GM23338 (cell line): Measurements from ENCODE around the gene UBAC2. TPM values are rescaled to one million over a fixed set of nuclear protein-coding genes. Genes with fewer than 3 reads are reported as not detected.

ENCODE experiments used
- ATAC-seq: fragments of 200-7000 bp; cut with Tn5 transposase; 3 replicates; pipeline ENCODE4 v1.9.1; 2020
- DNase-seq: peaks from one replicate; pipeline ENCODE4 v3.0.0-alpha.2; 2015; ENCODE audit warnings: low spot score
- H2AFZ ChIP-seq: fragments of 200-600 bp; sonication (generic); 2 replicates; pipeline ENCODE4 v1.8.0; 2016; ENCODE audit warnings: antibody characterized with exemption, mild to moderate bottlenecking, moderate library complexity
- H3F3A ChIP-seq: fragments of 200-600 bp; sonication (generic); replicated peaks from 2 replicates; pipeline ENCODE4 v1.8.0; 2017; ENCODE audit warnings: antibody characterized with exemption, mixed run types, low read depth
- H3K27ac ChIP-seq: fragments of 200-600 bp; sonication (generic); 2 replicates; pipeline ENCODE4 v1.6.1; 2016; ENCODE audit warnings: low read depth
- H3K27me3 ChIP-seq: fragments of 200-600 bp; sonication (generic); 2 replicates; pipeline ENCODE4 v1.8.0; 2016; ENCODE audit warnings: mild to moderate bottlenecking, mixed run types, moderate library complexity; ENCODE audit not compliant: insufficient read depth
- H3K36me3 ChIP-seq: fragments of 200-600 bp; sonication (generic); 2 replicates; pipeline ENCODE4 v1.8.0; 2016; ENCODE audit warnings: mild to moderate bottlenecking; ENCODE audit not compliant: insufficient read depth
- H3K4me1 ChIP-seq: fragments of 200-600 bp; sonication (generic); 2 replicates; pipeline ENCODE4 v1.8.0; 2016; ENCODE audit warnings: mild to moderate bottlenecking, moderate library complexity; ENCODE audit not compliant: insufficient read depth
- H3K4me2 ChIP-seq: fragments of 200-600 bp; sonication (generic); 2 replicates; pipeline ENCODE4 v1.7.1; 2017; ENCODE audit warnings: mixed run types
- H3K4me3 ChIP-seq: fragments of 200-600 bp; sonication (generic); 2 replicates; pipeline ENCODE4 v1.6.1; 2016; ENCODE audit warnings: mixed run types
- H3K79me2 ChIP-seq: fragments of 200-600 bp; sonication (generic); replicated peaks from 2 replicates; pipeline ENCODE4 v1.8.0; 2017; ENCODE audit warnings: mild to moderate bottlenecking; ENCODE audit not compliant: insufficient read depth
- H3K9me2 ChIP-seq: fragments of 200-600 bp; sonication (generic); 2 replicates; pipeline ENCODE4 v1.8.0; 2017; ENCODE audit not compliant: insufficient read depth
- H4K20me1 ChIP-seq: fragments of 200-600 bp; sonication (generic); replicated peaks from 2 replicates; pipeline ENCODE4 v1.8.0; 2017; ENCODE audit warnings: mild to moderate bottlenecking; ENCODE audit not compliant: insufficient read depth
- H3K27ac Mint-ChIP-seq: 2 replicates; pipeline ENCODE4 v1.8.0; 2020; ENCODE audit warnings: inconsistent platforms, mild to moderate bottlenecking, moderate library complexity, mixed read lengths
- H3K27me3 Mint-ChIP-seq: 3 replicates; pipeline ENCODE4 v1.8.0; 2022; ENCODE audit warnings: low read depth, mild to moderate bottlenecking, moderate library complexity, mixed read lengths, inconsistent platforms; ENCODE audit not compliant: insufficient read depth, poor library complexity
- H3K36me3 Mint-ChIP-seq: 3 replicates; pipeline ENCODE4 v1.8.0; 2021; ENCODE audit warnings: low read depth, mild to moderate bottlenecking, inconsistent platforms, moderate library complexity, mixed read lengths
- H3K4me1 Mint-ChIP-seq: 3 replicates; pipeline ENCODE4 v1.8.0; 2020; ENCODE audit warnings: mild to moderate bottlenecking, inconsistent platforms, mixed read lengths
- H3K4me3 Mint-ChIP-seq: 3 replicates; pipeline ENCODE4 v1.8.0; 2021; ENCODE audit warnings: moderate library complexity, mild to moderate bottlenecking, inconsistent platforms, mixed read lengths
- H3K9me3 Mint-ChIP-seq: 3 replicates; pipeline ENCODE4 v1.8.0; 2020; ENCODE audit warnings: moderate library complexity, mild to moderate bottlenecking, inconsistent platforms, mixed read lengths
- EZH2 ChIP-seq: fragments of 200-600 bp; sonication (generic); IDR thresholded peaks from one replicate; pipeline ENCODE4 v1.8.0; 2017; ENCODE audit warnings: antibody characterized with exemption, mild to moderate bottlenecking, low read depth; ENCODE audit not compliant: unreplicated experiment
- EZH2phosphoT487 ChIP-seq: fragments of 200-600 bp; sonication (generic); IDR thresholded peaks from one replicate; pipeline ENCODE4 v1.8.1; 2018; ENCODE audit warnings: antibody characterized with exemption; ENCODE audit not compliant: unreplicated experiment
- JUNB ChIP-seq: IDR thresholded peaks from one replicate; pipeline ENCODE4 v1.6.1; 2016; ENCODE audit warnings: antibody characterized with exemption; ENCODE audit not compliant: unreplicated experiment
- POLR2AphosphoS5 ChIP-seq: IDR thresholded peaks from 2 replicates; pipeline ENCODE4 v1.6.1; 2016; ENCODE audit warnings: antibody characterized with exemption, low read depth
- REST ChIP-seq: IDR thresholded peaks from one replicate; pipeline ENCODE4 v1.6.1; 2018; ENCODE audit warnings: antibody characterized with exemption; ENCODE audit not compliant: unreplicated experiment
- ZNF114 ChIP-seq: fragments of 250-450 bp; sonication (Bioruptor Pico); IDR thresholded peaks from 2 replicates; pipeline ENCODE4 v1.5.0; 2020; ENCODE audit warnings: mild to moderate bottlenecking, moderate library complexity
- polyA plus RNA-seq: library from polyadenylated mRNA; unstranded; fragments of >200 nt; fragmentation: Nextera tagmentation; extraction: Ambion mirVana; gene quantifications from 2 replicates; pipeline ENCODE4 v1.2.1, GENCODE V29; 2016
- total RNA-seq: library from RNA; depleted of rRNA; stranded (reverse); fragments of >200 nt; shearing (Covaris generic); gene quantifications from 2 replicates; pipeline ENCODE4 v1.2.3, GENCODE V29; 2014
- TF ChIP-seq, protein P1 (sequence below): fragments of 250-450 bp; sonication (Bioruptor Pico); IDR thresholded peaks from 2 replicates; pipeline ENCODE4 v1.5.0; 2020; ENCODE audit warnings: mild to moderate bottlenecking, moderate library complexity
- TF ChIP-seq, protein P2 (sequence below), 2 experiments: fragments of 200-600 bp in 1 of 2; sonication (generic) in 1 of 2; conservative IDR thresholded peaks; 2 replicates each; pipeline versions ENCODE4 v1.5.1 to v1.6.1; 2016 to 2017; ENCODE audit warnings: antibody characterized with exemption in 2 of 2, low read depth in 2 of 2, mild to moderate bottlenecking in 2 of 2, moderate library complexity in 1 of 2

Gene UBAC2
- total and polyA plus RNA-seq, 2 experiments from 2014 or later = 37.9 to 76.9 TPM

DNA sequence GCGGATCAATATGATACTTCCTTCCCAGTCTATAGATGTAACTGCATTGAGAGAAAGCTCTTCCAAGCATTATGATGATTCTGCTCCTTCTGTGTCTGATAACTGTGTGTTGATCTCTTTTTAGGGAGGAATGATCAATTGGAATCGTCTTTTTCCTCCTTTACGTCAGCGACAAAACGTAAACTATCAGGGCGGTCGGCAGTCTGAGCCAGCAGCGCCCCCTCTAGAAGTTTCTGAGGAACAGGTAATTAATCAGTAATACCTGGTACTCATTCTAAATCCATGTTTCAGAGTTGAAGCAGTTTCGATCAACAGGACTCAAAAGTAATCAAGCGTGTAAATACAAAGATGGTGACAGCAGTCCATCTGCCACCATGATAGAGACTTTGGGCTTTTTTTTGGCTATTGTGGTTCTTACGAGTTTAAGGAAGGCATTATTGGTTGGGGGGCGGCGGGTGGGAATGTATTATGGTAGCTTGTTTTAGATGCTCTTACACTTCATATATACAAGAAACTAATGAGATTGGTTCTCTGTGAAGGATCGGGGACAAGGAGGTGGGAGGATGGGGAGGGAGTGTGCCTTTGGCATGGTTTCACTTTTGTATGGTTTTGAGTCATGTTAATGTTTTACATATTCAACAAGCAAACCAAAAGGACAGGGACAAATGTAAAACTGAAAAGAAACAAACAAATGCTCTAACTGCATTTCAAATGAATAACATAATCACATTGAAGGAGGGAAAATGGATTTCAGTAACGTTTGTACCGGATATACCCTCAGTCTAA, 167.2 kb downstream of the UBAC2 start:
- H3K36me3 ChIP-seq = no peaks in the 10 kb centered on the region
- peak overlapping the region; percentile 6; the same call in 1 of the 2 replicates for H3K27ac Mint-ChIP-seq
- H4K20me1 ChIP-seq = peaks cover 3% of the 10 kb centered on the region; the same call in 1 of the 2 replicates
- H3K36me3 Mint-ChIP-seq = peaks cover 11% of the 10 kb centered on the region; the same call in 2 of the 3 replicates
- DNase-seq (peak; percentile 70), ATAC-seq (peak; percentile 68)
- H3K9me3 Mint-ChIP-seq = no peaks in the 10 kb centered on the region
- H3K4me1 Mint-ChIP-seq = peaks cover 11% of the 10 kb centered on the region
- no peaks in the 10 kb centered on the region for H3K9me2 ChIP-seq
- H3K27ac ChIP-seq = no peak overlapping the region
- H3K27me3 ChIP-seq = no peaks in the 10 kb centered on the region
- no peak overlapping the region for H3K4me3 Mint-ChIP-seq
- no peak overlapping the region for H3K4me2 ChIP-seq
- TF ChIP-seq, protein P1, sequence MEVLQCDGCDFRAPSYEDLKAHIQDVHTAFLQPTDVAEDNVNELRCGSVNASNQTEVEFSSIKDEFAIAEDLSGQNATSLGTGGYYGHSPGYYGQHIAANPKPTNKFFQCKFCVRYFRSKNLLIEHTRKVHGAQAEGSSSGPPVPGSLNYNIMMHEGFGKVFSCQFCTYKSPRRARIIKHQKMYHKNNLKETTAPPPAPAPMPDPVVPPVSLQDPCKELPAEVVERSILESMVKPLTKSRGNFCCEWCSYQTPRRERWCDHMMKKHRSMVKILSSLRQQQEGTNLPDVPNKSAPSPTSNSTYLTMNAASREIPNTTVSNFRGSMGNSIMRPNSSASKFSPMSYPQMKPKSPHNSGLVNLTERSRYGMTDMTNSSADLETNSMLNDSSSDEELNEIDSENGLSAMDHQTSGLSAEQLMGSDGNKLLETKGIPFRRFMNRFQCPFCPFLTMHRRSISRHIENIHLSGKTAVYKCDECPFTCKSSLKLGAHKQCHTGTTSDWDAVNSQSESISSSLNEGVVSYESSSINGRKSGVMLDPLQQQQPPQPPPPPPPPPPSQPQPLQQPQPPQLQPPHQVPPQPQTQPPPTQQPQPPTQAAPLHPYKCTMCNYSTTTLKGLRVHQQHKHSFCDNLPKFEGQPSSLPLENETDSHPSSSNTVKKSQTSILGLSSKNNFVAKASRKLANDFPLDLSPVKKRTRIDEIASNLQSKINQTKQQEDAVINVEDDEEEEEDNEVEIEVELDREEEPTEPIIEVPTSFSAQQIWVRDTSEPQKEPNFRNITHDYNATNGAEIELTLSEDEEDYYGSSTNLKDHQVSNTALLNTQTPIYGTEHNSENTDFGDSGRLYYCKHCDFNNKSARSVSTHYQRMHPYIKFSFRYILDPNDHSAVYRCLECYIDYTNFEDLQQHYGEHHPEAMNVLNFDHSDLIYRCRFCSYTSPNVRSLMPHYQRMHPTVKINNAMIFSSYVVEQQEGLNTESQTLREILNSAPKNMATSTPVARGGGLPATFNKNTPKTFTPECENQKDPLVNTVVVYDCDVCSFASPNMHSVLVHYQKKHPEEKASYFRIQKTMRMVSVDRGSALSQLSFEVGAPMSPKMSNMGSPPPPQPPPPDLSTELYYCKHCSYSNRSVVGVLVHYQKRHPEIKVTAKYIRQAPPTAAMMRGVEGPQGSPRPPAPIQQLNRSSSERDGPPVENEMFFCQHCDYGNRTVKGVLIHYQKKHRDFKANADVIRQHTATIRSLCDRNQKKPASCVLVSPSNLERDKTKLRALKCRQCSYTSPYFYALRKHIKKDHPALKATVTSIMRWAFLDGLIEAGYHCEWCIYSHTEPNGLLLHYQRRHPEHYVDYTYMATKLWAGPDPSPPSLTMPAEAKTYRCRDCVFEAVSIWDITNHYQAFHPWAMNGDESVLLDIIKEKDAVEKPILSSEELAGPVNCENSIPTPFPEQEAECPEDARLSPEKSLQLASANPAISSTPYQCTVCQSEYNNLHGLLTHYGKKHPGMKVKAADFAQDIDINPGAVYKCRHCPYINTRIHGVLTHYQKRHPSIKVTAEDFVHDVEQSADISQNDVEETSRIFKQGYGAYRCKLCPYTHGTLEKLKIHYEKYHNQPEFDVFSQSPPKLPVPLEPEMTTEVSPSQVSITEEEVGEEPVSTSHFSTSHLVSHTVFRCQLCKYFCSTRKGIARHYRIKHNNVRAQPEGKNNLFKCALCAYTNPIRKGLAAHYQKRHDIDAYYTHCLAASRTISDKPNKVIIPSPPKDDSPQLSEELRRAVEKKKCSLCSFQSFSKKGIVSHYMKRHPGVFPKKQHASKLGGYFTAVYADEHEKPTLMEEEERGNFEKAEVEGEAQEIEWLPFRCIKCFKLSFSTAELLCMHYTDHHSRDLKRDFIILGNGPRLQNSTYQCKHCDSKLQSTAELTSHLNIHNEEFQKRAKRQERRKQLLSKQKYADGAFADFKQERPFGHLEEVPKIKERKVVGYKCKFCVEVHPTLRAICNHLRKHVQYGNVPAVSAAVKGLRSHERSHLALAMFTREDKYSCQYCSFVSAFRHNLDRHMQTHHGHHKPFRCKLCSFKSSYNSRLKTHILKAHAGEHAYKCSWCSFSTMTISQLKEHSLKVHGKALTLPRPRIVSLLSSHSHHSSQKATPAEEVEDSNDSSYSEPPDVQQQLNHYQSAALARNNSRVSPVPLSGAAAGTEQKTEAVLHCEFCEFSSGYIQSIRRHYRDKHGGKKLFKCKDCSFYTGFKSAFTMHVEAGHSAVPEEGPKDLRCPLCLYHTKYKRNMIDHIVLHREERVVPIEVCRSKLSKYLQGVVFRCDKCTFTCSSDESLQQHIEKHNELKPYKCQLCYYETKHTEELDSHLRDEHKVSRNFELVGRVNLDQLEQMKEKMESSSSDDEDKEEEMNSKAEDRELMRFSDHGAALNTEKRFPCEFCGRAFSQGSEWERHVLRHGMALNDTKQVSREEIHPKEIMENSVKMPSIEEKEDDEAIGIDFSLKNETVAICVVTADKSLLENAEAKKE (CRISPR knock-in tag) = no peak
- TF ChIP-seq EZH2 (no peak), ZNF114 (no peak), JUNB (no peak), POLR2AphosphoS5 (no peak), EZH2phosphoT487 (no peak), REST (no peak)
- TF ChIP-seq, protein P2, sequence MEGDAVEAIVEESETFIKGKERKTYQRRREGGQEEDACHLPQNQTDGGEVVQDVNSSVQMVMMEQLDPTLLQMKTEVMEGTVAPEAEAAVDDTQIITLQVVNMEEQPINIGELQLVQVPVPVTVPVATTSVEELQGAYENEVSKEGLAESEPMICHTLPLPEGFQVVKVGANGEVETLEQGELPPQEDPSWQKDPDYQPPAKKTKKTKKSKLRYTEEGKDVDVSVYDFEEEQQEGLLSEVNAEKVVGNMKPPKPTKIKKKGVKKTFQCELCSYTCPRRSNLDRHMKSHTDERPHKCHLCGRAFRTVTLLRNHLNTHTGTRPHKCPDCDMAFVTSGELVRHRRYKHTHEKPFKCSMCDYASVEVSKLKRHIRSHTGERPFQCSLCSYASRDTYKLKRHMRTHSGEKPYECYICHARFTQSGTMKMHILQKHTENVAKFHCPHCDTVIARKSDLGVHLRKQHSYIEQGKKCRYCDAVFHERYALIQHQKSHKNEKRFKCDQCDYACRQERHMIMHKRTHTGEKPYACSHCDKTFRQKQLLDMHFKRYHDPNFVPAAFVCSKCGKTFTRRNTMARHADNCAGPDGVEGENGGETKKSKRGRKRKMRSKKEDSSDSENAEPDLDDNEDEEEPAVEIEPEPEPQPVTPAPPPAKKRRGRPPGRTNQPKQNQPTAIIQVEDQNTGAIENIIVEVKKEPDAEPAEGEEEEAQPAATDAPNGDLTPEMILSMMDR (conservative IDR thresholded peaks at IDR 0.05; ENCODE audit: low read depth in 2 of 2) = peak; percentile 77 to 85
- no peak overlapping the region for H3K4me3 ChIP-seq
- 0 out of 2 replicates have a peak, but pooled peaks cover 6% of the 10 kb centered on the region for H3K79me2 ChIP-seq
- H3K4me1 ChIP-seq = peaks cover 5% of the 10 kb centered on the region
- peaks cover 2% of the 10 kb centered on the region for H3K27me3 Mint-ChIP-seq
- no peak overlapping the region for H2AFZ ChIP-seq
- H3F3A ChIP-seq = no peaks in the 10 kb centered on the region
